Measurements from ENCODE around the gene LRCH1.
"Not testable (repeated sequence)": the region's sequence is repeated elsewhere in the genome, so short reads cannot be mapped to it uniquely, and the experiment has no call there.

Gene LRCH1

DNA sequence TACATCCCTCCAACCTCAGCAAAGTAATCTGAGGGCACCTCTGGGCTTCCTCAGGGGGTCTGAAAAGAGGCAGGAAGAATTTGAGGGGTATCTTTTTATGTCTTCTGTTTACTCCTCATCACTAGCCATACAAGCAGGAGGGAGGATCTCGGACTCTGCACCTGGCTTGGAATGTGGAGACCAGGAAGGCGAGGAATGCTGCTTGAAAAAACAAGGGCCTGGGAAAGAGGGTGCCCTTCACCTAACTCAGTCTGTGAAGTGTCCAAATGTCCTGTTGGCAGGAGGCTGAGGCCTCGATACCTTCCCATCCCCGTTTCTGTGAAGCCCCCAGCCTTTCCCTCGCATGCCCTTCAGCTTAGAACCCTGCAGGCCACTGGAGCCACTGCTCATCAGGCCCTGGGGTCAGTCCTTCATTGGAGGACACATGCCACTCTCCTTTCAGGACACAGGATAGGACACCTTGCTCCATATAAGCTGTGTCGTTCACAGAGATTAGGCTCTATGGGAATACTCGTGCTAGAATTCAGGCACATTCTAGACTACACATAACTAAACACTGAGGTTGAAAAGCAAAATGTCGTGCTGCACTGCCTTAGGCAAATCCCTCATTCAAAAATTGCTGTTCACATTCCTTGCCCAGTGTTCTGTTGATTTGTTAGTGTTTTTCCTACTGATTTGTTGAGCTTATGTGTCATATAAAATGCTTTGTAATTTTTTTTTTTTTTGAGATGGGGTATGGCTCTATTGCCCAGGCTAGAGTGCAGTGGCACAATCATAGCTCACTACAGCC, 194.3 kb downstream of the LRCH1 start:
- DNase-seq (ENCODE audit: low read depth in 4 of 4, low spot score in 1 of 4) = no peak

GRCh38 chr13:46748300-46748699, 195.3 kb downstream of the LRCH1 start:
- no peak for DNase-seq (ENCODE audit: low read depth in 4 of 4, low spot score in 1 of 4)

DNA sequence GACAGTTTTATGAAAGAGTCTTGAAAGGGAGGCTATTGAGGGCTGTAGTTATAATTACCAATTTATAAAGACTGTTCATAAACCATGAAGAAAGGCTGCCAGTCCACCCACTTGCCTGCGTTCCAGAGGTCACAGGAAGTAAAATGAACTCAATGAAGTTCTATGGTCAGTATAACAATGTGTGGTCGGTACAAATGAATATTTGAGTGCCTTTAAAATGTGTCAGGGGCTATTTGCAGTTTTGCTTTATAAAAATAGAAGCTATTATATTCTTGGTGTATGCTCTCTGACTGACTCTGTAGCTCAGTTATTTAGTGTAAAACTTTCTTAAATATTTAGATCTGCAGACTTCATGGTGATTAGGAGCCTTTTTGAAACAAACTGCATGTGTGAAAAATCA, 197.0 kb downstream of the LRCH1 start:
- DNase-seq (ENCODE audit: low read depth in 4 of 4, low spot score in 1 of 4) = no peak

GRCh38 chr13:46751811-46752635, 199.1 kb downstream of the LRCH1 start:
- DNase-seq (ENCODE audit: low read depth in 4 of 4, low spot score in 1 of 4) = peak in 3 of 4 experiments; percentile 8 to 39 (median 28)

- no peak for DNase-seq (ENCODE audit: low read depth in 4 of 4, low spot score in 1 of 4)
Observed at GRCh38 chr13:46753137-46753536, 200.2 kb downstream of the LRCH1 start.

DNA sequence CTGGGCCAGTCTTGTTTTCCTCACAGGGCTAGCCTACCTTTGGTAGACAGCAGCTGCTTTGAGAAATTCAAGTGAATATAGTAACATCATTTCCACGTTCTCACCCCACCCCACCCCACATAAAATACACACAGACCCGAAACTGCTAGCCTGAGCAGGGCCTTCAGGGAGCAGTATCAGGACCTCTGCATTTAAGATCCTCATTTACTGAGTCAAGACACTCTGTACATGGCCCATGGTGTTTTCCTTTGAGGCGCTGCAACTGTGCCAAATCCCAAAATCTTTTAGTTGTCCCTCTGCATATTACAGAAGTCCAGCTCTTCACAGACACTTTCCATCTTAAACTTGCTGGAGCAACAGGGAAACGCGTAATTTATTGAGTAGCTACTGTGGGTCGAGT, 200.9 kb downstream of the LRCH1 start:
- DNase-seq (ENCODE audit: low read depth in 4 of 4, low spot score in 1 of 4) = no peak

- no peak for DNase-seq (ENCODE audit: low read depth in 4 of 4, low spot score in 1 of 4)
Observed at GRCh38 chr13:46754812-46755211, 201.8 kb downstream of the LRCH1 start.

- DNase-seq (ENCODE audit: low read depth in 4 of 4, low spot score in 1 of 4) = not testable (repeated sequence)
Observed at GRCh38 chr13:46755508-46755907, 202.5 kb downstream of the LRCH1 start.

DNA sequence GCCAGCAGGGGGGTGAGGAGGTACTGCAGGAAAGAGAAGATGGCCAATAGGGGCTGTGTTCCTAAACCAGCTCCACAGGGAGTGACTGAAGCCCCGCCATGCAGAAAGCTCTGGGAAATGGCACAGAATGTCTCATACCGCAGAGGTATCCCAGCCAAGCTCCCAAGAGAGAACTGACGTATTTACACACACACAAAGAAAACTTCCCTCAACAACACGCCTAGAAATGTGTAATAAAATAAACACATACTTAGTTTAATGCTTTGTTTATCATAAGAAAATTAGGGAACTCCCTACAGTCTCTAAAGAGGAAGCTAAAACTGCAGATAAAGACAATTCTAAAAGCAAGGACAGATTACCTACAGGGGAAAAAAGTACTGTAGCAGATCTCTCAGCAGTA, 204.0 kb downstream of the LRCH1 start:
- DNase-seq (ENCODE audit: low read depth in 4 of 4, low spot score in 1 of 4) = no peak

- no peak for DNase-seq (ENCODE audit: low read depth in 4 of 4, low spot score in 1 of 4)
Observed at GRCh38 chr13:46757640-46758039, 204.7 kb downstream of the LRCH1 start.

DNA sequence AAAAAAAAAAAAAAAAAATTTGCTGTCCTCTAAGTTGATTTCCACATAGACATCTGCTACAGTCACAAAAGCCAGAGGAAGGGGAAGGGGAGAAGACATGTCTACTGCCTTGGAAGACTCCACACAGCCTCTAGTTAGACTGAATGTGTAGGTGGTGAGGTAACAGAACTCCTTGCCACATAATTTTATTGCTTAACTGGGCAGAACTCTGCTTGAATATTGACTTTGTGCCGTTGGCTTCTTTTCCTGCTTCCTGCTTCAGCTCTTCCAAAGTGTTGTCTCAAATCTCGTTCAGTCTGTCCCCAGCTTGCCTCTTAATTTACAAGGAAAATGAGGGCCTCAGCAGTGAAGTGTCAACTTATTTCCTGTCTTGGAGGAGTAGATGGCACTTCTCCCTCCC, 206.9 kb downstream of the LRCH1 start:
- DNase-seq (ENCODE audit: low read depth in 4 of 4, low spot score in 1 of 4) = no peak

- DNase-seq (ENCODE audit: low read depth in 4 of 4, low spot score in 1 of 4) = no peak
Observed at GRCh38 chr13:46761174-46761573, 208.2 kb downstream of the LRCH1 start.

- no peak for DNase-seq (ENCODE audit: low read depth in 4 of 4, low spot score in 1 of 4)
Observed at GRCh38 chr13:46761866-46762265, 208.9 kb downstream of the LRCH1 start.

DNA sequence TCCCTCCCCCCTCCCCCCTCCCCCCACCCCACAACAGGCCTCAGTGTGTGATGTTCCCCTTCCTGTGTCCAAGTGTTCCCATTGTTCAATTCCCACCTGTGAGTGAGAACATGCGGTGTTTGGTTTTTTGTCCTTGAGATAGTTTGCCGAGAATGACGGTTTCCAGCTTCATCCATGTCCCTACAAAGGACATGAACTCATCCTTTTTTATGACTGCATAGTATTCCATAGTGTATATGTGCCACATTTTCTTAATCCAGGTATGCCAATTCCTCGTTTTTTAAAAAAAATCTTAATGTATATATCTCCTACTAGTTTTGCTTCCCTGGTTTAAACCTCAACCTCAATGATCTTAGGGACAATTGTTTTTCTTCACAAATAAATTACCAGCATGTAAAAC, 217.0 kb downstream of the LRCH1 start:
- not testable (repeated sequence) for DNase-seq (ENCODE audit: low read depth in 4 of 4, low spot score in 1 of 4)

GRCh38 chr13:46771693-46772092, 218.7 kb downstream of the LRCH1 start:
- DNase-seq (ENCODE audit: low read depth in 4 of 4, low spot score in 1 of 4) = no peak

- DNase-seq (ENCODE audit: low read depth in 4 of 4, low spot score in 1 of 4) = no peak
Observed at GRCh38 chr13:46773541-46773940, 220.6 kb downstream of the LRCH1 start.

DNA sequence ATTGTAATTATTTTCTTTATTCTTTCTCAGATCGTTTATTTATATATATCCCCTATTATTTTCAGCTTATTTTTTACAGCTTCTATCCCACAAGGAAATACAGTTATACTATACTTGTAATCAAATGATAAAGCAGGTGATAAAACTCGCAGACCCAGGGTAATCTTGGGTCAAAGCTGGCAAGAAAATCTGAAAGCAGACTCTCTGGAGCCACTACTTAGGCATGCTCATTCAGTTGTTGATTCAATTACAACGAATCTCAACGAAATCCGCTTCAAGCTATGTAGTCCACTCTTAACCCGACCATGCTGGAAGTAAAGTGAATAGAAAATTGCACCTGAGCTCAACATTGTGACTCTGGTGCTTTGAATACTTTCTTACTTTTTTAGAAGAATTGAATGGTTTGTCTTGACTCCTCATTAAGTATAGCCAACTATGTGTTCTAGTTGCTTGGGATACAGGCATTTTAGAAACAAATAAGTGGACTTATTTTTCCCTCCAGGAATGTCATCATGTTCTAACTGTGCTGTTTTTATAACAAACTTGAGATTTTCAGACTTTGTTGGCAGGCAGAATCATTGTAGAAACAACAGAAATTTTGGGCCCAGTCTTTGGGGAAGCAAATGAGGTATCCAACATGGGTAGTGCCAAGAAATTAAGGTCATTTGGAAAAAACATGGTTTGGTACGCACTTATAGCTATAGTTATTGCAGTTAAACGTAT, 222.6 kb downstream of the LRCH1 start:
- DNase-seq (ENCODE audit: low read depth in 4 of 4, low spot score in 1 of 4) = no peak

DNA sequence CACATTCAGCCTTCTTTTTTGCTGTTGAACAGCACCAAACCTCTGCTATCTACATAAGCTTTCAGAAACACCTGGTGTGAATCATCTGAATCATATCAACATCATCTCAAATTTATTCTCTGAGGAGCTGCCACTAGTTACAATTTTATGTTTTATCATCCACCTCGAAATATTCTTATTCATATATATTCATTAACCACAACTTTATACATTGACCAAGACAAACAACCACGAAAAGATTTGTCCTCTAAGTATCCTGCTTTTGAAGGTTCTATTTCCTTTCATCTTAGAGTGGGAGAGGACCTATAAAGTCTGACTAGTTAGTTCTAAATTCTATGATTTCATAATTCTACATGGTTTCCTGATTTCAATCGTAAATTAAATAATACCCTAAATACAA, 225.1 kb downstream of the LRCH1 start:
- no peak for DNase-seq (ENCODE audit: low read depth in 4 of 4, low spot score in 1 of 4)

- no peak for DNase-seq (ENCODE audit: low read depth in 4 of 4, low spot score in 1 of 4)
Observed at GRCh38 chr13:46778890-46779289, 225.9 kb downstream of the LRCH1 start.

GRCh38 chr13:46782066-46782465, 229.1 kb downstream of the LRCH1 start:
- no peak for DNase-seq (ENCODE audit: low read depth in 4 of 4, low spot score in 1 of 4)

- no peak for DNase-seq (ENCODE audit: low read depth in 4 of 4, low spot score in 1 of 4)
Observed at GRCh38 chr13:46782691-46783090, 229.7 kb downstream of the LRCH1 start.

- DNase-seq (ENCODE audit: low read depth in 4 of 4, low spot score in 1 of 4) = no peak
Observed at GRCh38 chr13:46783504-46783903, 230.5 kb downstream of the LRCH1 start.

All from stimulated activated CD4-positive, alpha-beta T cell treated with anti-CD3 and anti-CD28 coated beads, Interleukin-1b, Interleukin-23, amount 100 ng/mL, for 24 hours (primary cell).